ENCODE results near the gene ADIPOR2.

Gene ADIPOR2

GRCh38 chr12:1760566-1761382, 69.9 kb downstream of the ADIPOR2 start:
- FAIRE-seq (no peak), DNase-seq (ENCODE audit: insufficient read length) (no peak)
- TF ChIP-seq POLR2AphosphoS5 (IDR thresholded peaks at IDR 0.05; ENCODE audit: low read depth, low read length) (no peak), TAF1 (IDR thresholded peaks at IDR 0.05; ENCODE audit: borderline replicate concordance, low read depth, low read length) (no peak), POLR2A (IDR thresholded peaks at IDR 0.05; ENCODE audit: low read depth, low read length) (no peak)

GRCh38 chr12:1761857-1762256, 71.0 kb downstream of the ADIPOR2 start:
- TF ChIP-seq POLR2AphosphoS5 (IDR thresholded peaks at IDR 0.05; ENCODE audit: low read depth, low read length) (no peak), POLR2A (IDR thresholded peaks at IDR 0.05; ENCODE audit: low read depth, low read length) (no peak), TAF1 (IDR thresholded peaks at IDR 0.05; ENCODE audit: borderline replicate concordance, low read depth, low read length) (no peak)
- DNase-seq (ENCODE audit: insufficient read length) = no peak
- FAIRE-seq = no peak

- FAIRE-seq = peak; percentile 79
- DNase-seq (ENCODE audit: insufficient read length) = no peak
- no peak for TF ChIP-seq TAF1 (IDR thresholded peaks at IDR 0.05; ENCODE audit: borderline replicate concordance, low read depth, low read length)
- TF ChIP-seq POLR2AphosphoS5 (IDR thresholded peaks at IDR 0.05; ENCODE audit: low read depth, low read length) = no peak
- no peak for TF ChIP-seq POLR2A (IDR thresholded peaks at IDR 0.05; ENCODE audit: low read depth, low read length)
These were observed 72.3 kb downstream of the ADIPOR2 start for GRCh38 chr12:1763153-1763552.

GRCh38 chr12:1766110-1766509, 75.2 kb downstream of the ADIPOR2 start:
- DNase-seq (ENCODE audit: insufficient read length) (no peak), FAIRE-seq (no peak)
- TF ChIP-seq POLR2A (IDR thresholded peaks at IDR 0.05; ENCODE audit: low read depth, low read length) (no peak), POLR2AphosphoS5 (IDR thresholded peaks at IDR 0.05; ENCODE audit: low read depth, low read length) (no peak), TAF1 (IDR thresholded peaks at IDR 0.05; ENCODE audit: borderline replicate concordance, low read depth, low read length) (no peak)

GRCh38 chr12:1767407-1768090, 76.7 kb downstream of the ADIPOR2 start:
- DNase-seq (ENCODE audit: insufficient read length) (no peak), FAIRE-seq (no peak)
- TF ChIP-seq POLR2A (IDR thresholded peaks at IDR 0.05; ENCODE audit: low read depth, low read length) = no peak
- no peak for TF ChIP-seq POLR2AphosphoS5 (IDR thresholded peaks at IDR 0.05; ENCODE audit: low read depth, low read length)
- TF ChIP-seq TAF1 (IDR thresholded peaks at IDR 0.05; ENCODE audit: borderline replicate concordance, low read depth, low read length) = no peak

GRCh38 chr12:1768615-1769014, 77.7 kb downstream of the ADIPOR2 start:
- no peak for DNase-seq (ENCODE audit: insufficient read length)
- TF ChIP-seq POLR2A (IDR thresholded peaks at IDR 0.05; ENCODE audit: low read depth, low read length) = no peak
- TF ChIP-seq TAF1 (IDR thresholded peaks at IDR 0.05; ENCODE audit: borderline replicate concordance, low read depth, low read length) = no peak
- no peak for TF ChIP-seq POLR2AphosphoS5 (IDR thresholded peaks at IDR 0.05; ENCODE audit: low read depth, low read length)
- no peak for FAIRE-seq

- TF ChIP-seq POLR2A (IDR thresholded peaks at IDR 0.05; ENCODE audit: low read depth, low read length) (no peak), TAF1 (IDR thresholded peaks at IDR 0.05; ENCODE audit: borderline replicate concordance, low read depth, low read length) (no peak), POLR2AphosphoS5 (IDR thresholded peaks at IDR 0.05; ENCODE audit: low read depth, low read length) (no peak)
- DNase-seq (ENCODE audit: insufficient read length) (no peak), FAIRE-seq (no peak)
These were observed 79.1 kb downstream of the ADIPOR2 start for GRCh38 chr12:1769809-1770494.

- peak; percentile 5 for FAIRE-seq
- TF ChIP-seq TAF1 (IDR thresholded peaks at IDR 0.05; ENCODE audit: borderline replicate concordance, low read depth, low read length) (no peak), POLR2AphosphoS5 (IDR thresholded peaks at IDR 0.05; ENCODE audit: low read depth, low read length) (no peak), POLR2A (IDR thresholded peaks at IDR 0.05; ENCODE audit: low read depth, low read length) (no peak)
These were observed 83.2 kb downstream of the ADIPOR2 start for GRCh38 chr12:1773937-1774655.

GRCh38 chr12:1776170-1776921, 85.5 kb downstream of the ADIPOR2 start:
- TF ChIP-seq POLR2AphosphoS5 (IDR thresholded peaks at IDR 0.05; ENCODE audit: low read depth, low read length) = no peak
- TF ChIP-seq TAF1 (IDR thresholded peaks at IDR 0.05; ENCODE audit: borderline replicate concordance, low read depth, low read length) = no peak
- no peak for TF ChIP-seq POLR2A (IDR thresholded peaks at IDR 0.05; ENCODE audit: low read depth, low read length)
- FAIRE-seq = no peak
- no peak for DNase-seq (ENCODE audit: insufficient read length)

More at GRCh38 chr12:1773937-1774655, 83.2 kb downstream of the ADIPOR2 start:
- DNase-seq (ENCODE audit: insufficient read length) = no peak

GRCh38 chr12:1777798-1778197, 86.9 kb downstream of the ADIPOR2 start:
- FAIRE-seq (no peak), DNase-seq (ENCODE audit: insufficient read length) (no peak)

More at GRCh38 chr12:1777798-1778197, 86.9 kb downstream of the ADIPOR2 start:
- TF ChIP-seq POLR2A (IDR thresholded peaks at IDR 0.05; ENCODE audit: low read depth, low read length) (no peak), TAF1 (IDR thresholded peaks at IDR 0.05; ENCODE audit: borderline replicate concordance, low read depth, low read length) (no peak), POLR2AphosphoS5 (IDR thresholded peaks at IDR 0.05; ENCODE audit: low read depth, low read length) (no peak)
